ENCODE measurements around the gene FGF13. TPM values are rescaled to one million over a fixed set of nuclear protein-coding genes. Genes with fewer than 3 reads are reported as not detected.

The FGF13 gene
- total and polyA plus RNA-seq, 2 of the 4 experiments (the other 2 are of a cell fraction) = 0.18 TPM; not detected in 1

DNA sequence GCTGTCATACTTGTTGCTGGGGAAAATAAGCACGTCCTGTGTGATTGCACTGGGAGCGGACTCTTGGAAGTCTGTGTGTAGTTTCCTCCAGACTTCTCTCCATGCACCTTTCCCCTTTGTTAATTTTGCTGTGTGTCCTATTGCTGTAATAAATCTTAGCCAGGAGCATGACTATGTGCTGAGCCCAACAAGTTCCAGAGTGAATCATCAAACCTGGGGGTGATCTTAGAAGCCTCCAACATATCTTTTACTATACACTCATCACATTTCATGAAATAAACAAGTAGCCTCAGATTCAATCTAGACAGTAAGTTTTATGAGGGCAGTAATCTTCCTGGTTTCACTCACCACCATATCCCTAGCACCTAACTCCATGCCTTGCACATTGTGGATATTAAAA lies 43.3 kb upstream of the FGF13 start:
- H3K9ac ChIP-seq (ENCODE audit: low read depth, low read length) = no peak overlapping the region
- H2BK120ac ChIP-seq (ENCODE audit: low read depth, low read length) = no peak overlapping the region
- in situ Hi-C loops (cut with MboI; ENCODE audit: low sequenced_read_pairs) = no loop called here
- ChIA-PET POLR2A (ENCODE audit: unreplicated experiment) (no interaction called here), CTCF (no interaction called here)
- no CpG with 5 or more reads among the region's 2 CpGs for WGBS, 2 experiments (ENCODE audit: extremely low coverage in 2 of 2, insufficient read length in 1 of 2)
- intact Hi-C loops (cut with micrococcal nuclease) = no loop called here
- H3K4me3 ChIP-seq (ENCODE audit: insufficient read depth, low read depth, low read length) = no peak overlapping the region
- BruUV-seq (replicated peaks) = no TSS peak
- H4K8ac ChIP-seq (ENCODE audit: low read depth in 2 of 2, low read length in 2 of 2) = no peak overlapping the region
- no peak overlapping the region for H2AK9ac ChIP-seq (replicated peaks; ENCODE audit: low read depth, low read length, poor library complexity)
- no peaks in the 10 kb centered on the region for H4K20me1 ChIP-seq (ENCODE audit: insufficient read depth, low read length)
- no peak overlapping the region for H3K4ac ChIP-seq (ENCODE audit: low read depth, low read length)
- H4K91ac ChIP-seq (ENCODE audit: insufficient read depth, low read depth, low read length) = no peak overlapping the region
- H3K27ac ChIP-seq (ENCODE audit: insufficient read depth, low read length) = no peak overlapping the region
- no peaks in the 10 kb centered on the region for H3K79me1 ChIP-seq (ENCODE audit: low read depth in 1 of 2, low read length in 2 of 2)
- H3K18ac ChIP-seq (ENCODE audit: low read depth, low read length) = no peak overlapping the region
- no peak overlapping the region for H2BK5ac ChIP-seq (ENCODE audit: low read depth, low read length, poor library complexity, severe bottlenecking)
- dilution Hi-C loops (cut with HindIII; ENCODE audit: low sequenced_read_pairs, unreplicated experiment) = no loop called here
- H3K4me2 ChIP-seq (ENCODE audit: low read depth, low read length) = no peak overlapping the region
- TF ChIP-seq, protein P1, sequence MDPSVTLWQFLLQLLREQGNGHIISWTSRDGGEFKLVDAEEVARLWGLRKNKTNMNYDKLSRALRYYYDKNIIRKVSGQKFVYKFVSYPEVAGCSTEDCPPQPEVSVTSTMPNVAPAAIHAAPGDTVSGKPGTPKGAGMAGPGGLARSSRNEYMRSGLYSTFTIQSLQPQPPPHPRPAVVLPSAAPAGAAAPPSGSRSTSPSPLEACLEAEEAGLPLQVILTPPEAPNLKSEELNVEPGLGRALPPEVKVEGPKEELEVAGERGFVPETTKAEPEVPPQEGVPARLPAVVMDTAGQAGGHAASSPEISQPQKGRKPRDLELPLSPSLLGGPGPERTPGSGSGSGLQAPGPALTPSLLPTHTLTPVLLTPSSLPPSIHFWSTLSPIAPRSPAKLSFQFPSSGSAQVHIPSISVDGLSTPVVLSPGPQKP (IDR thresholded peaks at IDR 0.05; ENCODE audit: borderline replicate concordance, low read depth, low read length) = no peak
- TF ChIP-seq CHD1 (IDR thresholded peaks at IDR 0.05; ENCODE audit: low read depth, low read length) = no peak
- no peak for TF ChIP-seq RAD21 (IDR thresholded peaks at IDR 0.05; ENCODE audit: low read length)
- TF ChIP-seq RFX5 (IDR thresholded peaks at IDR 0.05; ENCODE audit: low read depth, low read length) = no peak
- TF ChIP-seq BHLHE40 (IDR thresholded peaks at IDR 0.05; ENCODE audit: low read depth, low read length) = no peak
- peaks cover 4% of the 10 kb centered on the region for H3K27me3 ChIP-seq (ENCODE audit: control insufficient read depth, insufficient read depth, low read length)
- H2AFZ ChIP-seq (replicated peaks; ENCODE audit: low read length, poor library complexity) = no peak overlapping the region
- no peak overlapping the region for H3K56ac ChIP-seq (ENCODE audit: extremely low read depth, insufficient read depth, low read length)
- ATAC-seq (ENCODE audit: low read depth) (no peak), DNase-seq (no peak)
- no peaks in the 10 kb centered on the region for H3K9me1 ChIP-seq (ENCODE audit: insufficient read depth, low read length)
- H2BK20ac ChIP-seq (ENCODE audit: low read depth, low read length) = no peak overlapping the region
- no peak overlapping the region for H2BK15ac ChIP-seq (ENCODE audit: low read depth, low read length)
- H3K14ac ChIP-seq (replicated peaks; ENCODE audit: low read depth, low read length) = no peak overlapping the region
- H4K5ac ChIP-seq (ENCODE audit: low read depth, low read length) = no peak overlapping the region
- H3K9me3 ChIP-seq (ENCODE audit: control insufficient read depth, insufficient read depth, low read length) = no peaks in the 10 kb centered on the region
- no peaks in the 10 kb centered on the region for H3K4me1 ChIP-seq (ENCODE audit: control insufficient read depth, insufficient read depth, low read length)
- H3K23ac ChIP-seq (ENCODE audit: low read depth, low read length) = no peak overlapping the region
- H2AK5ac ChIP-seq (ENCODE audit: low read depth, low read length) = no peak overlapping the region
- H3K36me3 ChIP-seq (ENCODE audit: control insufficient read depth, insufficient read depth, low read length) = no peaks in the 10 kb centered on the region

All from IMR-90 (cell line).